ENCODE results near the gene RANGAP1. TPM values are rescaled to one million over a fixed set of nuclear protein-coding genes. Genes with fewer than 3 reads are reported as not detected.

The RANGAP1 gene
- total RNA-seq, 1 donor from 2014 or later = 65.0 TPM

GRCh38 chr22:41267958-41268357, 18.0 kb downstream of the RANGAP1 start:
- no peak for TF ChIP-seq CTCF (IDR thresholded peaks at IDR 0.05; ENCODE audit: insufficient read depth, low read length, severe bottlenecking)
- Histone ChIP-seq H3K36me3 (ENCODE audit: control insufficient read depth, insufficient read depth, low read length) (peaks cover 46% of the 10 kb centered on the region), H3K4me3 (ENCODE audit: low read depth, low read length) (no peak overlapping the region), H3K27me3 (ENCODE audit: control insufficient read depth, insufficient read depth, low read length) (no peaks in the 10 kb centered on the region)
- FAIRE-seq (no peak), DNase-seq (ENCODE audit: low read depth) (no peak)

- no peak for DNase-seq (ENCODE audit: low read depth)
- Histone ChIP-seq H3K27me3 (ENCODE audit: control insufficient read depth, insufficient read depth, low read length) (no peaks in the 10 kb centered on the region), H3K36me3 (ENCODE audit: control insufficient read depth, insufficient read depth, low read length) (peaks cover 48% of the 10 kb centered on the region), H3K4me3 (ENCODE audit: low read depth, low read length) (no peak overlapping the region)
- TF ChIP-seq CTCF (IDR thresholded peaks at IDR 0.05; ENCODE audit: insufficient read depth, low read length, severe bottlenecking) = no peak
- no peak for FAIRE-seq
These were observed 21.5 kb downstream of the RANGAP1 start for GRCh38 chr22:41264408-41264941.

GRCh38 chr22:41263704-41264103, 22.3 kb downstream of the RANGAP1 start:
- Histone ChIP-seq H3K27me3 (ENCODE audit: control insufficient read depth, insufficient read depth, low read length) (no peaks in the 10 kb centered on the region), H3K4me3 (ENCODE audit: low read depth, low read length) (no peak overlapping the region), H3K36me3 (ENCODE audit: control insufficient read depth, insufficient read depth, low read length) (peaks cover 46% of the 10 kb centered on the region)
- no peak for TF ChIP-seq CTCF (IDR thresholded peaks at IDR 0.05; ENCODE audit: insufficient read depth, low read length, severe bottlenecking)
- no peak for DNase-seq (ENCODE audit: low read depth)
- FAIRE-seq = no peak

- Histone ChIP-seq H3K27me3 (ENCODE audit: control insufficient read depth, insufficient read depth, low read length) (no peaks in the 10 kb centered on the region), H3K4me3 (ENCODE audit: low read depth, low read length) (no peak overlapping the region), H3K36me3 (ENCODE audit: control insufficient read depth, insufficient read depth, low read length) (peaks cover 46% of the 10 kb centered on the region)
- FAIRE-seq (no peak), DNase-seq (ENCODE audit: low read depth) (no peak)
- TF ChIP-seq CTCF (IDR thresholded peaks at IDR 0.05; ENCODE audit: insufficient read depth, low read length, severe bottlenecking) = no peak
These were observed 23.7 kb downstream of the RANGAP1 start for GRCh38 chr22:41262250-41262765.

GRCh38 chr22:41261541-41262249, 24.3 kb downstream of the RANGAP1 start:
- DNase-seq (ENCODE audit: low read depth) = no peak
- H3K27me3 ChIP-seq (ENCODE audit: control insufficient read depth, insufficient read depth, low read length) = no peaks in the 10 kb centered on the region
- H3K4me3 ChIP-seq (ENCODE audit: low read depth, low read length) = no peak overlapping the region
- FAIRE-seq = no peak
- TF ChIP-seq CTCF (IDR thresholded peaks at IDR 0.05; ENCODE audit: insufficient read depth, low read length, severe bottlenecking) = no peak
- H3K36me3 ChIP-seq (ENCODE audit: control insufficient read depth, insufficient read depth, low read length) = peaks cover 46% of the 10 kb centered on the region
